ENCODE results near the gene PACS1. TPM values are rescaled to one million over a fixed set of nuclear protein-coding genes. Genes with fewer than 3 reads are reported as not detected.

Gene PACS1
- total RNA-seq, 1 experiment from 2014 or later = 41.1 TPM

- peak overlapping the region; percentile 99 for H3K4me2 ChIP-seq (ENCODE audit: low read length)
- H3K9me3 ChIP-seq (ENCODE audit: control insufficient read depth in 1 of 2, insufficient read depth in 1 of 2, low read depth in 1 of 2, low read length in 2 of 2) = no peaks in the 10 kb centered on the region
- intact Hi-C loops (cut with micrococcal nuclease) = no loop called here
- RAD21 ChIA-PET (ENCODE audit: low non-redundant PET in 1 of 2, low total read pairs in 2 of 2, uncharacterized antibody in 2 of 2, unreplicated experiment in 2 of 2) = no interaction called here
- POLR2A ChIA-PET = no interaction called here
- H3K27me3 ChIP-seq (ENCODE audit: insufficient read depth, low read length) = no peaks in the 10 kb centered on the region
- ATAC-seq (no peak), DNase-seq (ENCODE audit: low read depth, low spot score) (no peak)
- TF ChIP-seq EGR1 (IDR thresholded peaks at IDR 0.05; ENCODE audit: low read depth) (no peak), EZH2phosphoT487 (IDR thresholded peaks at IDR 0.05; ENCODE audit: borderline replicate concordance) (no peak), EZH2 (IDR thresholded peaks at IDR 0.05) (no peak), SRF (IDR thresholded peaks at IDR 0.05; ENCODE audit: low read depth) (no peak), YY1 (IDR thresholded peaks at IDR 0.05; ENCODE audit: extremely low read depth, insufficient replicate concordance, low read depth, low read length) (no peak), CBX3 (IDR thresholded peaks at IDR 0.05; ENCODE audit: low read depth) (no peak), TCF7L2 (IDR thresholded peaks at IDR 0.05; ENCODE audit: borderline replicate concordance, extremely low read depth, insufficient read depth, insufficient read length) (no peak), FOSL1 (IDR thresholded peaks at IDR 0.05; ENCODE audit: low read depth) (no peak), POLR2A (IDR thresholded peaks at IDR 0.05; ENCODE audit: borderline replicate concordance, extremely low read depth, insufficient read depth, insufficient read length) (no peak), SIN3A (IDR thresholded peaks at IDR 0.05; ENCODE audit: low read depth) (no peak), JUND (IDR thresholded peaks at IDR 0.05) (no peak), ZNF274 (IDR thresholded peaks at IDR 0.05; ENCODE audit: low read depth, low read length) (no peak), SP1 (IDR thresholded peaks at IDR 0.05; ENCODE audit: low read depth) (no peak)
- TF ChIP-seq, protein P1, sequence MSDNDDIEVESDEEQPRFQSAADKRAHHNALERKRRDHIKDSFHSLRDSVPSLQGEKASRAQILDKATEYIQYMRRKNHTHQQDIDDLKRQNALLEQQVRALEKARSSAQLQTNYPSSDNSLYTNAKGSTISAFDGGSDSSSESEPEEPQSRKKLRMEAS (IDR thresholded peaks at IDR 0.05) = no peak
- no peaks in the 10 kb centered on the region for H4K20me1 ChIP-seq (ENCODE audit: insufficient read depth)
- no peaks in the 10 kb centered on the region for H3K36me3 ChIP-seq (ENCODE audit: control insufficient read depth in 1 of 2, insufficient read depth in 2 of 2, low read length in 2 of 2)
- peaks cover 10% of the 10 kb centered on the region for H3K79me2 ChIP-seq (ENCODE audit: insufficient read depth, low read length)
- H3K4me1 ChIP-seq (ENCODE audit: control insufficient read depth in 1 of 2, insufficient read depth in 2 of 2, low read length in 2 of 2) = peaks cover 20 to 42% of the 10 kb centered on the region in 2 experiments
- TSS peak; percentile 30 for BruUV-seq (replicated peaks)
- CTCF ChIA-PET = no interaction called here
- peak overlapping the region; percentile 58; the same call in 1 of the 2 replicates for H3K27ac ChIP-seq (ENCODE audit: low read depth, low read length)
- H3K4me3 ChIP-seq (replicated peaks in 1 of 2; ENCODE audit: low read depth in 1 of 2, low read length in 2 of 2) = peak overlapping the region; percentile 54 to 67
- H3K9ac ChIP-seq (ENCODE audit: low read length) = peak overlapping the region; percentile 62
- H2AFZ ChIP-seq (ENCODE audit: low read depth, low read length, poor library complexity, severe bottlenecking) = no peak overlapping the region
- H3K9me2 ChIP-seq (ENCODE audit: insufficient read depth) = no peaks in the 10 kb centered on the region
Observed at GRCh38 chr11:66292543-66293332, 222.7 kb downstream of the PACS1 start.

Data from HCT116 (cell line).